ENCODE measurements around the gene GAB2.
"Not testable (repeated sequence)": the region's sequence is repeated elsewhere in the genome, so short reads cannot be mapped to it uniquely, and the experiment has no call there.

Gene GAB2

DNA sequence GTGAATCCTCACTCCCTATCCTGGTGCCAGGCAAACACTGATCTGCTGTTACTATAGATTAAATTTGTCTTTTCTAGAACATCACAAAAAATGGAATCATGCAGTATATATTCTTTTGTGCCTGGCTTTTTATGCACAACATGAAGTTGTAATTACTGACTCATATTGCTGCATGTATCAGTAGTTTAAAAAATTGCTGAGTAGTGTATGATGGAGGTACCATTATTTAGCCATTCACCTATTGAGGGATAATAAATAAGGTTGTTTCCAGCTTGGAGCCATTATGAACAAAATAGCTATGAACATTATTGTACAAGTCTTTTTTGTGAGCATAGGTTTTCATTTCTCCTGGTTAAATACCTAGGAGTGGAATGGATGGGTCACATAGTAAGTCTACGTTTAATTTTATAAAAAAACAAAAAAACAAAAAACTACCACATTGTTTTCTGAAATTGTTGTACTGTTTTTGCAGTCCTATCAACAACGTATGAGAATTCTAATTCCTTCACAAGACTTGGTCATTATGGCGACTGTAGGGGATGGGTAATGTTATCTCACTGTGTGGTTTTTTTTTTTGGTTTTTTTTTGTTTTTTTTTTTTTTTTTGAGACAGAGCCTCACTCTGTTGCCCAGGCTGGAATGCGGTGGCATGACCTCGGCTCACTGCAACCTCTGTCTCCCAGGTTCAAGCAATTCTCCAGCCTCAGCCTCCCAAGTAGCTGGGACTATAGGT, 117.3 kb downstream of the GAB2 start:
- DNase-seq: no peak

DNA sequence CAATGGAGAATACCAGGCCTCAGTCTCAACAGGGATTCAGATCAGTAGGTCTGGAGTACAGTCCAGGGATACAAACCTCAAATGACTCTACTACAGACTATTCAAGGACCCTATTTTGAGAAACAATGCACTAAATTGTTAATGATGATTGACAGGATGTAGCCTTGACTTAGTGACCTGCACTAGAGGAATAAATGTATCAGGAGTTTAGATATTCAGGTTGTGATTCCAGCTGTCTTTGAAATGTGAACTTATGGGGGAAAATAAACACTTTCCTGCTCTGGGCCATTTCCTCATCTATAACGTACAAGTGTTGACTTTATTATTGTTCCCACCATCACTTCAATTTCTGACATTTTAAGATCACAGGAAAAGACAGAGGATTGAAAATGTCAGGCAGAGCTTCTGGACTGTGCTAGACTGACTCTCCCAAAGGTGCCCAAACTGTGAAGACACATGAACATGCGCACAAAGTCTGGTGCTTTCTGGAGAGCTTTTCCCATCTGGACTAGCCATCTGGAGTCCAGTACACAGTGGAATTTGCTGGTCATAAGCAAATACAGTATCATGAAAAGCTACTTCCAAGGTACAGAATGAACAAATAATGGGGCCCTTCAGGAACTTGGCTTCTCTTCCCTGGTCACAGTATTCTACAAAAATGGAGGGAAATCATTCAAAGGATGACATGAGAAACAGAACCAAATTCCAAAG, 118.5 kb downstream of the GAB2 start:
- DNase-seq: no peak

DNA sequence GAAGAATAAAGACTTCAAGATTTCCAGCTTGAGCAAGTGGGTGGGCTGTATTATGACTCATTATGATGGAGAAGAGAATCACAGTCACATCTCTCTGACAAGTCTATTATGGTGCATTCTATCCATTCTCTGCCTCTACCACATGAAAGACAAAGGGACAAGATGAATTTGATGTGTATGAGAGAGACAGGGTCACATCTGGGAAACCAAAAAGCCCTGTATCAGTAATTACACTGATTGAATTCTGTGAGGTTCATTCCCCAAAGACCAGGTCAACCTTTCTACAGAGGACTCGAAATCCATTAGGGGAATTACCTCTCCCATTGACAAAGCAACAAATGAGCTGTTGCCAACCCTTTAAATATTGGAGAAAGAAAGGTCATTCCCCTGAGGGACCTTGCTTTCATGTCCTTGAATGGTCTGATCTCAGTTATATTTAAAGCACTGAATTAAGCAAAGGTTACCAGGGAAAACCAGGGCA, 119.3 kb downstream of the GAB2 start:
- DNase-seq: no peak

DNA sequence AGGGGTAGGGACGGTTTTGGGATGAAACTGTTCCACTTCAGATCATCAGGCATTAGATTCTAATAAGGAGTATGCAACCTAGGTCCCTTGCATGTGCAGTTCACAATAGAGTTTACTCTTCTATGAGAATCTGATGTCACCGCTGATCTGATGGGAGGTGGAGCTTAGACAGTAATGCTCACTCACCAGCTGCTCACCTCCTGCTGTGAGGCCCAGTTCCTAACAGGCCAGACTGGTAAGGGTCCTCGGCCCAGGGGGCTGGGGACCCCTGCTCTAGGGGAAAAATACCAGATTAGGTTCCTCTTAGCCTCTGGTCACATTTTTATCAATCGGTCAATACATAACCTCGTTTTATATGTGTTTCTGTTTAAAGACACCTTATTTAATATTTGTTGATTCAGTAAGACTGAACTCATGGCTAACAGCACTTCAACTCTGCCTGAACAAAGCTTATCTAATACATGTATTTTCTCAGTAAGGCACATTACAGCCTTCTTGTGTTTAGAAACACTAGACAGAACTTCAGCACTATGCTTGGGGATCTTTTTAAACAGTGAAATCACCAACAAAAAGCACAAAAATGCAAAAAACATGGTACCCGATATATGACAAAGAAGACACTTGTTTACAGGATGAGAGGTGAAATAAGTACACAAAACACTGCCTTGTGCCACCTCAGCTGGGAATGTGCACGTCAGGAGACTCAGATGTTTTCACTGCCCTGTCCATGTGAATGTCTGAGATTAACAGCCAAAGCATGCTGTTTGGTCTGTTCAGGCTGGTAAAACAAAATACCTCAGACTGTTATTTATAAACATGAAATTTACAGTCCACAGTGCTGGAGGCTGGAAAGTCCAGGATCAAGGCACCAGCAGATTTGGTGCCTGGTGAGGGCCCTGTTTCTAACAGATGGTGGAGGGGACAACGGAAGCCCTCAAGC, 121.4 kb downstream of the GAB2 start:
- DNase-seq: no peak

DNA sequence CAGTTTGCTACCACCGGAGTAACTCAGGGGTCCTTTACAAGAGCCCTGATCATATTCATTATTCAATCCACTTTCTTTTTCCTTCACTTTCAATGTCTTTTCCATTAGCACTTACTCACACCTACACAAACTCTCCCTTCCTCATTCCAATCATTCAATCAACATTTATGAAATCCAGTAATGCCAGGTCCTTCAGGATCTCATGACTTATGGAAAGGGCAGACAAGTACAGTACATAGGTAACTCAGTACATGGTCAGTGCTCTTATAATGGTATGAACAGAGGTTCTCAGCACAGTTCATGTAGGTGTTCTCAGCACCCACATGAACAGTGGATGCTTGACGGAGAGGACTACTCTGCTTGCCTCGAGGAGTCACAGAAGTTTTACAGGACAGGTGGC, 122.3 kb downstream of the GAB2 start:
- no peak for DNase-seq

DNA sequence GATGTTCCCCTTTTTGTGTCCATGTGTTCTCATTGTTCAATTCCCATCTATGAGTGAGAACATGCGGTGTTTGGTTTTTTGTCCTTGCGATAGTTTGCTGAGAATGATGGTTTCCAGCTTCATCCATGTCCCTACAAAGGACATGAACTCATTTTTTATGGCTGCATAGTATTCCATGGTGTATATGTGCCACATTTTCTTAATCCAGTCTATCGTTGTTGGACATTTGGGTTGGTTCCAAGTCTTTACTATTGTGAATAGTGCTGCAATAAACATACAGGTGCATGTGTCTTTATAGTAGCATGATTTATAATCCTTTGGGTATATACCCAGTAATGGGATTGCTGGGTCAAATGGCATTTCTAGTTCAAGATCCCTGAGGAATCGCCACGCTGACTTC, 123.5 kb downstream of the GAB2 start:
- not testable (repeated sequence) for DNase-seq

DNA sequence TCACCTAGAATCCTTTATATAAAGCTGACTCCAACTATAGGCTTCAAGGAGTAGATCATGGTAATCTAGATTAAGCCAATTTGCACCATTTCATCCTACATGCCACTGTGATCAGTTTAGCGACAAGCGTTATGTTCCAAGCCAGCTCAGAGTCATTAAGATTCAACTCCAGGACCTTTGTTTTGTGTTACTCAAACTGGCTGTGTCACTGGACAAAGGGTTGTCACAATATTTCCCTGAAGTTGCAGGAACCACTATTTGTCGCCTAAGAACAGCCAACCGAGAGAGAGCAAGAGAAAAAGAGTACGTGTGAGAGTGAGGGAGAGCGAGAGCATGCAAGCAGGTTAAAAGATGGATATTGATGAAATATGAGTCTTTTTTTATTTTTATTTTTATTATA, 124.1 kb downstream of the GAB2 start:
- DNase-seq: no peak

DNA sequence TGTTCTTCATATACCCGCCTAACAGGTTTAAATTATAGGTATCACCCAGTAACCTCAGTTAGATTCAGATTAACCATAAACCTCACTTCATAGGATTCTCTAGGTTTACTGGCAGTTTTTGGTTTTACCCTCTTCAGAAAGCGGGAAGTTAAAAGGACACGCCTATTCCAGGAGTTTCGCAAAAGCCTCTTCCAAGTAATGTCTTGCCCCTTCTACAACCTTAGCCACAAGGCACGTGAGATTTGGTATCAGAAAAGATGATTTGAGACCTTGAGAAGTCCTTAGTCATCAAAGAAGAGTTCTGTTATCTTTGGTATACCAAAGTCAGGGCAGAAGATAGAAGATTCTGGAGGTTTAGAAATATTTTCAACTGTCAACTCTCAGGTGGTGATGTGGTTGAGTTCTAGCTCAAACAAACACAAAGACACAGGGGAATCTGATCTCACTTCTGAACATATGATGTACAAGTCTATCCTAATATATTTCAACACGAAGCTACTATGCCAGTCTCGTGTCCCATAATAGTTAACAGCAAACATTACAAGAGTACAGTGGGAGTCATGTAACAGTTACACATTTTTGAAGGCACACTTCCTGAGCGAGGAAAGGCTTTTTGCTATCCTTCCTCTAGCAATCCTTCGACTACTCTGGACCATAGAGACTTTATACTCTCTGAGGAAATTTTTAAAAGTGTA, 125.4 kb downstream of the GAB2 start:
- DNase-seq: no peak

DNA sequence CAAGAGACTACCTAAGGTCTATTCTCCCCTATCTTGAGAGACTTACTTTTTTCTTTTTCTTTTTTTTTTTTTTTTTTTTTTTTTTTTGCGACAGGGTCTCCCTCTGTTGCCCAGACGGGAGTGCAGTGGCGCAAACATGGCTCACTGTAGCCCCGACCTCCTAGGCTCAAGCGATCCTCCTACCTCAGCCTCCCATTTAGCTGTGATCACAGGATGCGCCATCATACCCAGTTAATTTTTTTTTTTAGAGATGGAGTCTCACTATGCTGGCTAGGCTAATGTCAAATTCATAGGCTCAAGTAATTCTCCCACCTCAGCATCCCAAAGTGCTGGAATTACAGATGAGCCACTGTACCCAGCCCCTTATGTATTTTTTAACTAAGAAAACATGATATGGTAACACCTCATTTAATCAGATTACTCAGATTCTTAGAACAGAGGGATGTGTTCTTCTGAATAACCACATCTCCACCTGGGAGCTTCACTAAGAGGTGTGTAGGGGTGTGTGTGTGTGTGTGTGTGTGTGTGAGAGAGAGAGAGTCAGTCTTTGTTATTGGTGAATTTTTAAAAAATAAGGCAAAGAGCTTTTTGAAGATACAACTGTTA, 126.0 kb downstream of the GAB2 start:
- DNase-seq: no peak

DNA sequence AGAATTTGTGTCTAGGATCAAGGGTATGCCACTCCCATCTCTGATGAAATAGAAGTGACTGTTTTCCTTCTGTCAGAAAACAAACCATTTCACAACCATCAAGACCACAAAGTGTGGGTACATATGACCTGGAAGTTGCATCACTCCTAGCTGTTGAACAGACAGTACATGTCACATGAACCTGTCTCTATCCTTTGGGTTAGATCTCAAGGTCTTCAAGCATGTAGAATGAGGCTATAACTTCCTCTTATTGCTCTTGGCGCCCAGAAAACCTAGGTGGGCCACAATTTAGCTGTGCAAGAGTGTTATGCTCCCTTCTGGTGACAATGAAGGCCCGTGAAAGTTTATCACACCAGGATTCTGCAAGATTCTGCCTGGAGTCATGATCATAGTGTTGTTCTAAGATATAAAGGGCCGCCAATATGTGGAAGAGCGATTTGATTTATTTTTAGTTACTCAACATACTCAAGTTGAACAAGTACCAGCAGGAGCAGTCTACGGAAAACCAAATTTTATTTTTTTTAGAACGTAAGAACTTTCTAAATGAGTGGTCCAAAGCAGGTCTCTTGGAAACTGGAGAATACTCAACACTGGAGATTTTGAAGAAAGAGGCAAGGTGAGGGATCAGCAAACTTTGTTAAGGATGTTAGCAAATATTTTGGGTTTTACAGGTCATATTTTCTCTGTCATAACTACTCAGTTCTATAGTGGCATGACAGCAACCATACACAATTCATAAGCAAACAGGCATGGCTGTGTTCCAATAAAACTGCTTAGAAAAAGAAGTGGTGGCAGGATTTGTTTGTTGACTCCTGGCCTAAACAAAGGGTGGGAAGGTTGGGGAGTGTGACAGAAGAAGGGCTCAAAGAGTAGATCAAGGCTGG, 127.1 kb downstream of the GAB2 start:
- no peak for DNase-seq

DNA sequence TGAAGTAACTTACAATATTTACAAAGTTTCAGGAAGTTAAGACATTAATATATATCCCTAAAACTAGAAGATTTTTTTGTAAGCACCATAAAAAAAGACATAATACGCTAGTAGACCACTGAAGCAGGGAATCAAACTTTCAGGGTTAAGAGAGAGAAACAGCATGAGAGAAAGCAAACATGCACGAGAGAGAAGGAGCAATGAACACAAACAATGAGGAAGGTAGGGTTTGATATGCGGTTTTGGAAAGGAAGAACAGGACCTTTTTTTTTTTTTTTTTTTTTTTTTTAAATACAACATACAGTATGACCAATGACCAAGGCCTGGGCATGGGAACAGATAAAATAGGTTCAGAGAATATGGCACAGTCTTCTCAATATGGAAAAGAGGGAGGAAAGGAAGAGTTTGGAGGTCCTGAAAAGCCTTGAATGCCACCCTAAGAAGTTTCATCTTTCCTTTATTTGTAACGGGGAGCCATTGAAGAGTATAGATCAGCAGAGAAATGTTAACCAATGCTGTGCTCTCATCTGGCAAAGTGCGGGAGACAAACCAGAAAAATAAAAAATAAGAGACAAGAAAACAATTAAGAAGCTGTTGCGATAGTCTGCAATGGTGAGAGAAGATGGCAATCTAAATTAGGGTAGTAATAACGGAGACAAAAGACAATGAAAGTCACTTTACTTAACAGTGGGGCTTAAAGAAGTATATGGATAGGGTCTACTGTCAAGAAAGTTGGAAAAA, 127.9 kb downstream of the GAB2 start:
- DNase-seq: no peak

DNA sequence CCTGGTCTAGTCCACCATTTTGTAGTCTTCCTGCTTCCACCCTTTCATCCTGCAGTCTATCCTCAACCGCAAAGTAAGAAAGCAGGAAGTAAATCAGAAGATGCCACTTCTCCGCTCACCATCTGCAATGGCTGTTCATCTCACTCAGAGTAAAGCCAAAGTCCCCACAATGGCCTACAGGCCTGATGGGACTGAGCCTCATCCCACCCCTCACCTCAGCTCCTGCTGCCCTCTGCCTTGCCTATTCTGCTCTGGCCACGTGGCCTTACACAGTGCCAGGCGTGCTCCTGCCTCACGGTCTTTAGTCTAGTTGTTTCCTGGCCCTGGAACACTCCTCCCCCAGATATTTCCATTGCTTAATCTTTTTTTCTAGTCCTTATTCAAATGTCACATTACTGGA, 133.4 kb downstream of the GAB2 start:
- no peak for DNase-seq

DNA sequence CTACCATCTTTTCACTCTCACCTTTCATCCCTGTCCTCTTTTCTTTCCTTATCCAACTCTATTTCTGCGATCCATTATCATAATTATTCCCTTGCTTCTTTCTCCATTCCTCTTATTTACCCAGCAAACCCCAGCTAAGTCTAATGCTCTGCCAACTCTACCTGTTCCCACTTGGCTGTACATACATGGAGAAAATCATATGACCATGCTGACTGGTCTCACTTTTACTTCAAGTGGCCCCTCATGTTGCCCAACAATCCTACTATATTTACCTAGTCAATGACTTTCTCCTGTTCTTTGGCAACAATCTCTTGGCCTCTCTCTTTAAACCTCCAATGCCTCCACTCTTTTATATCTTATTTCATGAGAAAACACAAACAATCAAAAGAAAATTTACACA, 134.8 kb downstream of the GAB2 start:
- DNase-seq: no peak

DNA sequence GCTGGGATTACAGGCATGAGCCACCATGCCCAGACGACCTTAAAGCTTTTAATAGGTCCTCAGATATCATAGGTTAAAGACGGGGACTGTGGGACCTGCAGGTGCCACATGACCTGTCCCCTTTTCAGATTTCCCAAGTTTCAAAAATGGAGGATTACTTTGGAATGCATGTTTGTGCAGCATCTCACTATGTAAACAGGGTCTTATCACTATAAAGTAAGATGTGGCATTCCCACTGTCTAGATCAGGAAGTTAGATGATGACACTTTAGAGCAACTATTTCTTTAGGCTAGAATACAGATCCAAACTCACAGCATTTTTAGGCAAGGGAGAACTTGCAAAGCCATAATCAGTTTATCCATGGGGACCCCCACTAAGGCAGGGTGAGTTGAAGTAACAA, 136.1 kb downstream of the GAB2 start:
- no peak for DNase-seq

DNA sequence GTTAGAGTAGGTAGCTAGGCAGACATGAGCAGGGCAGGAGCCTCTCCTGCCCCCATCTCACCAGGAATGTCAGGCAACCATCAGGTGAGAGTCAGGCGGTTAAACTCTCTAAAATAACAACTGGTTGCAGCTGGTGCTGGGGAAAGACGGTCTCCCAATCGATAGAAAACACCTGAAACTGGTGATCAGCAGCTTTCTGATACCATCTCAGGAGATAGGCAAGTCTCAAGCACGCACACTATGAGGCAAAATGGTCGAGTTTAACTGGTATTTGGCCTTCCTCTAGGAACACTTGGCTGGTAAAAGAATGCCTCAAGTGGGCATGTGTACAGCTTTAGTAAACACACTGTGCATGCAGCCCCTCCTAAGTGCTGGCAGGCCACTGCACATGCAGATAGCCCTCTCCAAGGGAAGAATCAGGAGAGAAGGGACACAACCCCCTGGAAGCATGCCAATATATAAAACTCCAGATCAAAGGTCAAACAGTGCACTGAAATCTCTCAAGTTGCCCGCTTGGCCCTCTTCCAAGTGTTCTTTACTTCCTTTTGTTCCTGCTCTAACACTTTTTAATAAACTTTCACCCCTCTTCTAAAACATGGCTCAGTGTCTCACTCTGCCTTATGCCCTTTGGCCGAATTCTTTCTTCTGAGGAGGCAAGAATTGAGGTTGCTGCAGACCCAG, 140.2 kb downstream of the GAB2 start:
- DNase-seq: no peak

DNA sequence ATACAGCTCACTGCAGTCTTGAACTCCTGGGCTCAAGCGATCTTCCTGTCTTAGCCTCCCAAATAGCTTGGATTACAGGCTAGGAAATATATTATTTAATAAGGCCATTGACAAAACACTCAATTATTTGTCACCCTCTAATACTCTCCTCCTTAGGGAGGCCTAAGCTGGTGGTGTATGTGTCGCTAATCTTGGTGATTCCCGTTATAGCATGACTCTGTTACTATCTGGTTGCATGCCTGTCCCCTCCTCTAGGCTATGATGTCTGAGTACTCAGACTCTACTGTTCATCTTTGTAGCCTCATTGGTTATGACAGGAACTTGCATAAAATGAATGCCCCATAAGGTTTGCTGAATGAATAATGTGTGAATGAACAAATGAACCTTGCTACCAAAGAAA, 141.3 kb downstream of the GAB2 start:
- no peak for DNase-seq

DNA sequence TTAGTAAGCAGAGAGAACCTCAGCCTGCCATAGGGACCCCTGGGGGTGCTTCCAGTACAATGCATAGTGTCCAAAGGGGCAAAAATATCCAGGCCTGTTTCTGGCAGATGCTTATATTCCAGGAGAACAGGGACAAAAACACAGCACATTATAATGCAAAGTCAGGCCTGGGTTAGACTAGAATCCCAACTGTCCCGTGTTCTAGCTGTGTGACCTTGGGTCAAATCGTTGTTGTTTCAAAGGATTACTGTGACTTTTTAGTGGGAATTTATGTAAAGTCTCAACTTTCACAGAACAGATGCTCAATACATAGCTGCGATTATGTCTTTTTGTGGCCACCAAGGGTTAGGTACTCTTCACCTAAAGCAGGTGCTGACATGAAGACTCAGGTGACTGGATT, 142.9 kb downstream of the GAB2 start:
- DNase-seq: no peak

DNA sequence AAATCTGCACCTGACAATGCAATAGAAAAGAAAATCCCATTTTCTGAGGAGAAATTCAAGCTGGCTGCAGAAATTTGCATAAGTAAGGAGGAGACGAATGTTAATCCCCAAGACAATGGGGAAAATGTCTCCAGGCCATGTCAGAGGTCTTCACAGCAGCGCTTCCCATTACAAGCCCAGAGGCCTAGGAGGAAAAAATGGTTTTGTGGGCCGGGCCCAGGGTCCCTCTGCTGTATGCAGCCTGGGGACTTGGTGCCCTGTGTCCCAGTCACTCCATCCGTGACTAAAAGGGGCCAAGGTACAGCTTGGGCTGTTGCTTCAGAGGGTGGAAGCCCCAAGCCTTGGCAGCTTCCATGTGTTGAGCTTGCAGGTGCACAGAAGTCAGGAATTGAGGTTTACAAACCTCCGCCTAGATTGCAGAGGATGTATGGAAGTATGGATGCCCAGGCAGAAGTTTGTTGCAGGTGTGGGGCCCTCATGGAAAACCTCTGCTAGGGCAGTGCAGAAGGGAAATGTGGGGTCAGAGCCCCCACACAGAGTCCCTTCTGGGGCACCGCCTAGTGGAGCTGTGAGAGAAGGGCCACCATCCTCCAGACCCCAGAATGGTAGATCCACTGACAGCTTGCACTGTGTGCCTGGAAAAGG, 144.9 kb downstream of the GAB2 start:
- DNase-seq: not testable (repeated sequence)

DNA sequence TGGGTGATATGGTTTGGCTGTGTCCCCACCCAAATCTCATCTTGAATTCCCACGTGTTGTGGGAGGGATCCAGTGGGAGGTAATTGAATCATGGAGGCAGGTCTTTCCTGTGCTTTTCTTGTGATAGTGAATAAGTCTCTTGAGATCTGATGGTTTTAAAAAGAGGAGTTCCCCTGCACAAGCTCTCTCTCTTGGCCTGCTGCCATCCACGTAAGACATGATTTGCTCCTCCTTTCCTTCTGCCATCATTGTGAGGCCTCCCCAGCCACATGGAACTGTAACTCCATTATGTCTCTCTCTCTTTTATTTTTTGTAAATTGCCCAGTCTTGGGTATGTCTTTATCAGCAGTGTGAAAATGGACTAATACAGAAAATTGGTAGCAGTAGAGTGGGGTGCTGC, 145.8 kb downstream of the GAB2 start:
- DNase-seq: not testable (repeated sequence)
